Testis (tissue), 3 donors: ENCODE data around the gene COPS7A. TPM values are rescaled to one million over a fixed set of nuclear protein-coding genes. Genes with fewer than 3 reads are reported as not detected.
A peak's percentile ranks its signal among the peaks of the same experiment; 100 is the strongest.

Experiments
- DNase-seq: peaks from one replicate; pipeline ENCODE4 v3.0.0-alpha.2; 2019
- H3K27ac ChIP-seq, 2 donors: fragments of 200-600 bp; sonication (generic); one replicate each; pipeline ENCODE4 v1.5.1; 2019
- H3K27me3 ChIP-seq: fragments of 200-600 bp; sonication (generic); one replicate; pipeline ENCODE4 v1.5.1; 2019
- H3K36me3 ChIP-seq: fragments of 200-600 bp; sonication (generic); one replicate; pipeline ENCODE4 v1.5.1; 2017; ENCODE audit warnings: low read depth; ENCODE audit errors: missing control alignments
- H3K4me1 ChIP-seq: fragments of 200-600 bp; sonication (generic); one replicate; pipeline ENCODE4 v1.5.1; 2019
- H3K4me3 ChIP-seq, 2 donors: fragments of 200-600 bp; sonication (generic); one replicate each; pipeline ENCODE4 v1.5.1; 2017 to 2019
- H3K9me3 ChIP-seq: fragments of 200-600 bp; sonication (generic); one replicate; pipeline ENCODE4 v1.5.1; 2017
- CTCF ChIP-seq, 3 experiments: fragments of 450-650 bp in 2 of 3; fragments of 200-600 bp in 1 of 3; sonication (generic) in 1 of 3; IDR thresholded peaks; one replicate each; pipeline ENCODE4 v1.5.1; 2016 to 2019; ENCODE audit warnings: antibody characterized with exemption in 3 of 3, mild to moderate bottlenecking in 2 of 3, moderate library complexity in 1 of 3
- POLR2A ChIP-seq: fragments of 450-650 bp; IDR thresholded peaks from one replicate; pipeline ENCODE4 v1.6.1; 2017; ENCODE audit warnings: antibody characterized with exemption, mild to moderate bottlenecking, moderate library complexity
- WGBS, 2 donors: methylation state at CpG; one replicate each; pipeline ENCODE4 v1.1.5; 2018; 5-methylcytosine and 5-hydroxymethylcytosine counted together
- intact Hi-C: fragments of 100-400 bp; cut with DNase I; formaldehyde crosslinking; loops from one replicate; pipeline ENCODE4 v1.15.1; 2023; ENCODE audit warnings: low total_unique reads
- polyA plus RNA-seq: library from polyadenylated mRNA; stranded (reverse); fragments of 350-450 nt; fragmentation: Illumina TruSeq; extraction: RNeasy Lipid Tissue Mini Kit (QIAGEN cat#74804); gene quantifications from one replicate; pipeline ENCODE4 v1.2.3, GENCODE V29; 2014; ENCODE audit warnings: low read depth, low replicate concordance; ENCODE audit not compliant: insufficient read depth
- total RNA-seq, 2 donors: library from RNA; depleted of rRNA; stranded (reverse); fragments of >200 nt; gene quantifications; one replicate each; pipeline ENCODE4 v1.2.3, GENCODE V29; 2016

Gene COPS7A
- total and polyA plus RNA-seq, 3 donors from 2014 or later = 68.3 to 82.4 (median 69.4) TPM

GRCh38 chr12:6716874-6717437, 6.9 kb upstream of the COPS7A start:
- no peak for DNase-seq
- intact Hi-C loops = no loop called here
- Histone ChIP-seq H3K9me3 (no peaks in the 10 kb centered on the region), H3K27ac (no peak overlapping the region), H3K27me3 (no peaks in the 10 kb centered on the region), H3K4me3 (no peak overlapping the region), H3K4me1 (no peaks in the 10 kb centered on the region), H3K36me3 (no peaks in the 10 kb centered on the region)
- WGBS, 2 donors = 74 to 80% methylated on average over 10 of the region's 10 CpGs
- TF ChIP-seq CTCF (IDR thresholded peaks at IDR 0.05) = no peak
- TF ChIP-seq POLR2A = no peak

- intact Hi-C loops = loop anchor here (5.0 kb wide), 1 partner anchor 36 kb away; the partner anchor contains the start of gene ZNF384
- Histone ChIP-seq H3K9me3 (no peaks in the 10 kb centered on the region), H3K27me3 (no peaks in the 10 kb centered on the region), H3K36me3 (no peaks in the 10 kb centered on the region), H3K4me3 (no peak overlapping the region), H3K27ac (no peak overlapping the region), H3K4me1 (peaks cover 5% of the 10 kb centered on the region)
- DNase-seq = no peak
- TF ChIP-seq CTCF (IDR thresholded peaks at IDR 0.05) = no peak
- no peak for TF ChIP-seq POLR2A
- 62 to 69% methylated on average over 3 of the region's 3 CpGs for WGBS, 2 donors
These were observed 983 bp upstream of the COPS7A start for GRCh38 chr12:6722863-6723262.

GRCh38 chr12:6724409-6724797, 557 bp downstream of the COPS7A start:
- DNase-seq = no peak
- TF ChIP-seq POLR2A (no peak), CTCF (IDR thresholded peaks at IDR 0.05) (no peak)
- Histone ChIP-seq H3K27me3 (no peaks in the 10 kb centered on the region), H3K27ac (peak overlapping the region; percentile 78 to 81), H3K9me3 (no peaks in the 10 kb centered on the region), H3K4me1 (peaks cover 5% of the 10 kb centered on the region), H3K4me3 (peak overlapping the region; percentile 57 to 78), H3K36me3 (no peaks in the 10 kb centered on the region)
- intact Hi-C loops = loop anchor here (5.0 kb wide), 1 partner anchor 37 kb away; the partner anchor contains the start of gene ZNF384
- WGBS, 2 donors = 6 to 13% methylated on average over 9 to 10 of the region's 10 CpGs

GRCh38 chr12:6725350-6725749, 1.5 kb downstream of the COPS7A start:
- peaks cover 5% of the 10 kb centered on the region for H3K4me1 ChIP-seq
- no peak for DNase-seq
- no peak for TF ChIP-seq POLR2A
- TF ChIP-seq CTCF (IDR thresholded peaks at IDR 0.05) = no peak
- H3K4me3 ChIP-seq = no peak overlapping the region
- no peak overlapping the region for H3K27ac ChIP-seq
- 81% methylated on average over 7 of the region's 7 CpGs for WGBS, 2 donors
- H3K36me3 ChIP-seq = no peaks in the 10 kb centered on the region
- no peaks in the 10 kb centered on the region for H3K27me3 ChIP-seq
- intact Hi-C loops = no loop called here
- H3K9me3 ChIP-seq = no peaks in the 10 kb centered on the region

GRCh38 chr12:6729186-6729585, 5.3 kb downstream of the COPS7A start:
- no peaks in the 10 kb centered on the region for H3K27me3 ChIP-seq
- TF ChIP-seq CTCF (IDR thresholded peaks at IDR 0.05) (no peak), POLR2A (no peak)
- H3K27ac ChIP-seq = no peak overlapping the region
- peaks cover 5% of the 10 kb centered on the region for H3K4me1 ChIP-seq
- H3K36me3 ChIP-seq = no peaks in the 10 kb centered on the region
- intact Hi-C loops = no loop called here
- DNase-seq = no peak
- no peak overlapping the region for H3K4me3 ChIP-seq
- no peaks in the 10 kb centered on the region for H3K9me3 ChIP-seq
- 90 to 91% methylated on average over 11 to 18 of the region's 18 CpGs for WGBS, 2 donors
